RKO (cell line): Measurements from ENCODE around the gene KIF1B.

ENCODE experiments used
- DNase-seq: peaks from one replicate; pipeline ENCODE4 v3.0.0-alpha.2; 2016; ENCODE audit warnings: low spot score

KIF1B gene

GRCh38 chr1:10209905-10210810 lies at the start of gene KIF1B:
TSS of gene KIF1B (plus strand) at chr1:10210570. CDS start at chr1:10232329, 21,759 bp downstream.
- DNase-seq, result peak; percentile 96

- no peak for DNase-seq
Observed at GRCh38 chr1:10160907-10161490, 49.4 kb upstream of the KIF1B start.

- DNase-seq, result no peak
Observed at GRCh38 chr1:10161541-10162290, 48.7 kb upstream of the KIF1B start.

GRCh38 chr1:10168912-10169514 lies 41.4 kb upstream of the KIF1B start:
- no peak for DNase-seq

- DNase-seq, result no peak
Observed at GRCh38 chr1:10170239-10170574, 40.2 kb upstream of the KIF1B start.

- DNase-seq, result no peak
Observed at GRCh38 chr1:10171105-10171767, 39.1 kb upstream of the KIF1B start.

- no peak for DNase-seq
Observed at GRCh38 chr1:10171995-10172669, 38.2 kb upstream of the KIF1B start.

GRCh38 chr1:10173582-10173981 lies 36.8 kb upstream of the KIF1B start:
- DNase-seq, result no peak

- DNase-seq, result no peak
Observed at GRCh38 chr1:10177876-10178275, 32.5 kb upstream of the KIF1B start.

- DNase-seq, result no peak
Observed at GRCh38 chr1:10178597-10179405, 31.6 kb upstream of the KIF1B start.

GRCh38 chr1:10179406-10180091 lies 30.8 kb upstream of the KIF1B start:
- no peak for DNase-seq

- DNase-seq, result no peak
Observed at GRCh38 chr1:10181154-10181553, 29.2 kb upstream of the KIF1B start.

- DNase-seq, result no peak
Observed at GRCh38 chr1:10185759-10186158, 24.6 kb upstream of the KIF1B start.

- DNase-seq, result no peak
Observed at GRCh38 chr1:10186331-10187025, 23.9 kb upstream of the KIF1B start.

- DNase-seq, result no peak
Observed at GRCh38 chr1:10187026-10187334, 23.4 kb upstream of the KIF1B start.

GRCh38 chr1:10188133-10188650 lies 22.2 kb upstream of the KIF1B start:
- no peak for DNase-seq

- no peak for DNase-seq
Observed at GRCh38 chr1:10189659-10190058, 20.7 kb upstream of the KIF1B start.

- no peak for DNase-seq
Observed at GRCh38 chr1:10192263-10192662, 18.1 kb upstream of the KIF1B start.

- no peak for DNase-seq
Observed at GRCh38 chr1:10193288-10193687, 17.1 kb upstream of the KIF1B start.
